ENCODE data around the gene THAP11. TPM values are rescaled to one million over a fixed set of nuclear protein-coding genes. Genes with fewer than 3 reads are reported as not detected.
"Not testable (repeated sequence)": the region's sequence is repeated elsewhere in the genome, so short reads cannot be mapped to it uniquely, and the experiment has no call there.

The THAP11 gene
- polyA plus RNA-seq, 3 donors = 17.6 to 84.2 (median 52.5) TPM

DNA sequence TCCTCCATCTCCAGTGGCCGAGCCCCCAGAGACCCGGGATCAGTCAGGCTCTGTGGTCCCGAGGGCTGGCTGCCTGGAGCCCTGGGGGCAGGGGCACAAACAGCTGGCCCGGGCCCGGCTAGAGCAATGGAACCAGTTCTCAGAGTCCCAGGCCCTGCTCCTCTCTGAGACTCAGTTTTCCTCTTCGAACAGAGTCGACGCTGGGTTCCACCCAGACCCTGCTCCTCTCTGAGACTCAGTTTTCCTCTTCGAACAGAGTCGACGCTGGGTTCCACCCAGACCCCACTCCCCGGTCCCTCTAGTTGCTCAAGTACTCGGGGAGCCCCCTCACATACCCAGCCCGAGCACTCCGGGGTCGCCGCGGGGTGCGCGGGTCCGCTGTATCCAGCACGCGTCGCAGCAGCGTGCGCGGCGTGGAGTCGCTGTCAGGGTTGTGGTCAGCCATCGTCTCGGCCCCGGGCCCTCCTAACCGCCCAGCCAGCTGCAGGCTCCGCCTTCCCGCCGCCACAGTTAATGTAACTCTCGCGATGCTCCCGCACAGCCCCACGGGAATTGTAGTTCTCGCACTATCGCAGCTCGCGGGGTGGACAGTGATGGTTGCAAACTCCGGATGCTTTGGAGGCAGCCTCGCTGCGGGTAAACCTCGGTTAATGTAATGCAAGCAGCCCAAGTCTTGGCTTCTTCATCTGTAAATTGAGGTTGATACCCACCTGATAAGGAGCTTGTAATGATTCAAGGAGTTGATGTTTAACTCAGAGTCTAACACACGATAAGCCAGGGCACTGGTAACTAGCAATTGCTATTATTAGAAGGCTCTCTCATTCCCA is 8.5 kb upstream of the THAP11 start:
- H3K27me3 Mint-ChIP-seq (ENCODE audit: low read depth in 3 of 3) = peaks cover 1 to 5% (median 2%) of the 10 kb centered on the region in 3 donors
- H3K9me3 Mint-ChIP-seq = no peaks in the 10 kb centered on the region
- H3K4me2 ChIP-seq (replicated peaks; ENCODE audit: extremely low read depth, low read length, poor library complexity, severe bottlenecking) = peak overlapping the region; percentile 93
- H3K79me2 ChIP-seq (ENCODE audit: insufficient read depth, low read length) = peaks cover 18% of the 10 kb centered on the region
- peak overlapping the region in 6 of 7 donors; percentile 60 to 79 (median 68) for H3K27ac Mint-ChIP-seq
- peak overlapping the region in 1 of 2 donors; percentile 70 for H3K27ac ChIP-seq (ENCODE audit: low read depth in 1 of 2, low read length in 2 of 2)
- intact Hi-C loops (cut with micrococcal nuclease) = loop anchor here in 1 of 2 donors (1.0 to 5.0 kb wide), 2 partner anchors 13 to 39 kb away; partner anchors contain the start of genes EDC4 and NUTF2
- peak overlapping the region; percentile 69 to 88 (median 74) for H3K4me3 ChIP-seq (replicated peaks in 1 of 3; ENCODE audit: low read depth in 2 of 3, low read length in 3 of 3)
- peaks cover 10% of the 10 kb centered on the region for H3K4me1 Mint-ChIP-seq
- peak overlapping the region; percentile 93 for H2AFZ ChIP-seq (ENCODE audit: insufficient read depth, low read depth, low read length, poor library complexity, severe bottlenecking)
- TF ChIP-seq, protein P1, sequence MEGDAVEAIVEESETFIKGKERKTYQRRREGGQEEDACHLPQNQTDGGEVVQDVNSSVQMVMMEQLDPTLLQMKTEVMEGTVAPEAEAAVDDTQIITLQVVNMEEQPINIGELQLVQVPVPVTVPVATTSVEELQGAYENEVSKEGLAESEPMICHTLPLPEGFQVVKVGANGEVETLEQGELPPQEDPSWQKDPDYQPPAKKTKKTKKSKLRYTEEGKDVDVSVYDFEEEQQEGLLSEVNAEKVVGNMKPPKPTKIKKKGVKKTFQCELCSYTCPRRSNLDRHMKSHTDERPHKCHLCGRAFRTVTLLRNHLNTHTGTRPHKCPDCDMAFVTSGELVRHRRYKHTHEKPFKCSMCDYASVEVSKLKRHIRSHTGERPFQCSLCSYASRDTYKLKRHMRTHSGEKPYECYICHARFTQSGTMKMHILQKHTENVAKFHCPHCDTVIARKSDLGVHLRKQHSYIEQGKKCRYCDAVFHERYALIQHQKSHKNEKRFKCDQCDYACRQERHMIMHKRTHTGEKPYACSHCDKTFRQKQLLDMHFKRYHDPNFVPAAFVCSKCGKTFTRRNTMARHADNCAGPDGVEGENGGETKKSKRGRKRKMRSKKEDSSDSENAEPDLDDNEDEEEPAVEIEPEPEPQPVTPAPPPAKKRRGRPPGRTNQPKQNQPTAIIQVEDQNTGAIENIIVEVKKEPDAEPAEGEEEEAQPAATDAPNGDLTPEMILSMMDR (IDR thresholded peaks at IDR 0.05) = no peak
- H3K4me1 ChIP-seq (ENCODE audit: control insufficient read depth in 1 of 2, insufficient read depth in 2 of 2, low read length in 2 of 2) = peaks cover 13 to 20% of the 10 kb centered on the region in 2 donors
- no peaks in the 10 kb centered on the region for H3K27me3 ChIP-seq (ENCODE audit: control insufficient read depth in 2 of 2, insufficient read depth in 2 of 2, low read length in 2 of 2)
- peaks cover 29 to 36% of the 10 kb centered on the region in 2 donors for H3K36me3 Mint-ChIP-seq
- H3K9ac ChIP-seq (ENCODE audit: insufficient read depth, low read length, poor library complexity, severe bottlenecking) = peak overlapping the region; percentile 81
- H4K20me1 ChIP-seq (ENCODE audit: insufficient read depth, low read length) = no peaks in the 10 kb centered on the region
- peak overlapping the region; percentile 82 to 87 for H3K4me3 Mint-ChIP-seq
- DNase-seq = peak; percentile 84 to 89 (median 86)
- H3K9me3 ChIP-seq (replicated peaks in 1 of 2; ENCODE audit: control insufficient read depth in 1 of 2, insufficient read depth in 1 of 2, low read length in 2 of 2) = no peaks in the 10 kb centered on the region
- H3K36me3 ChIP-seq (replicated peaks in 1 of 2; ENCODE audit: control insufficient read depth in 1 of 2, insufficient read depth in 2 of 2, low read length in 2 of 2) = peaks cover 33 to 35% of the 10 kb centered on the region in 2 donors
- under 1% methylated on average over 47 of the region's 49 CpGs for WGBS (ENCODE audit: insufficient coverage)

DNA sequence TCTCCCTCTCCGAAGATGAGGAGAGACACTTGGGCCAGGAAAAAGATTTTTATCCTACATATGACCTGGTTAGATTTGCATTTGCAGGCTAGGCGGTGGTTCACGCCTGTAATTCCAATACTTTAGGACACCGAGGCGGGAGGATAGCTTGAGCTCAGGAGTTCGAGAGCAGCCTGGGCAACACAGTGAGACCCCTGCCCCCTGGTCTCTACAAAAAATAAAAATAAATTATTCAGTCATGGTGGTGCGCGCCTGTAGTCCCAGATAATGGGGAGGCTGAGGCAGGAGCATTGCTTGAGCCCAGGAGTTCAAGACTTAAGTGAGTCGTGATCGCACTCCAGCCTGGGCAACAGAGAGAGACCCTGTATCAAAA is 7.9 kb upstream of the THAP11 start:
- Mint-ChIP-seq H3K36me3 (peaks cover 23 to 30% of the 10 kb centered on the region in 2 donors), H3K27ac (no peak overlapping the region), H3K4me1 (peaks cover 10% of the 10 kb centered on the region), H3K4me3 (no peak overlapping the region), H3K9me3 (no peaks in the 10 kb centered on the region), H3K27me3 (ENCODE audit: low read depth in 3 of 3) (peaks cover 1 to 5% (median 2%) of the 10 kb centered on the region in 3 donors)
- Histone ChIP-seq H3K9me3 (replicated peaks in 1 of 2; ENCODE audit: control insufficient read depth in 1 of 2, insufficient read depth in 1 of 2, low read length in 2 of 2) (no peaks in the 10 kb centered on the region), H3K27me3 (ENCODE audit: control insufficient read depth in 2 of 2, insufficient read depth in 2 of 2, low read length in 2 of 2) (no peaks in the 10 kb centered on the region), H3K4me2 (replicated peaks; ENCODE audit: extremely low read depth, low read length, poor library complexity, severe bottlenecking) (peak overlapping the region; percentile 93), H2AFZ (ENCODE audit: insufficient read depth, low read depth, low read length, poor library complexity, severe bottlenecking) (peak overlapping the region; percentile 93), H4K20me1 (ENCODE audit: insufficient read depth, low read length) (no peaks in the 10 kb centered on the region), H3K36me3 (replicated peaks in 1 of 2; ENCODE audit: control insufficient read depth in 1 of 2, insufficient read depth in 2 of 2, low read length in 2 of 2) (peaks cover 27 to 29% of the 10 kb centered on the region in 2 donors), H3K4me1 (ENCODE audit: control insufficient read depth in 1 of 2, insufficient read depth in 2 of 2, low read length in 2 of 2) (peaks cover 13 to 20% of the 10 kb centered on the region in 2 donors), H3K4me3 (replicated peaks in 1 of 3; ENCODE audit: low read depth in 2 of 3, low read length in 3 of 3) (peak overlapping the region in 1 of 3 experiments; percentile 88), H3K27ac (ENCODE audit: low read depth in 1 of 2, low read length in 2 of 2) (no peak overlapping the region), H3K9ac (ENCODE audit: insufficient read depth, low read length, poor library complexity, severe bottlenecking) (peak overlapping the region; percentile 81), H3K79me2 (ENCODE audit: insufficient read depth, low read length) (peaks cover 18% of the 10 kb centered on the region)
- WGBS (ENCODE audit: insufficient coverage) = 89% methylated on average over 3 of the region's 10 CpGs
- intact Hi-C loops (cut with micrococcal nuclease) = loop anchor here in 1 of 2 donors (5.0 kb wide), 1 partner anchor 38 kb away; the partner anchor contains the start of gene EDC4
- TF ChIP-seq, protein P1 (IDR thresholded peaks at IDR 0.05) = no peak
- no peak for DNase-seq

DNA sequence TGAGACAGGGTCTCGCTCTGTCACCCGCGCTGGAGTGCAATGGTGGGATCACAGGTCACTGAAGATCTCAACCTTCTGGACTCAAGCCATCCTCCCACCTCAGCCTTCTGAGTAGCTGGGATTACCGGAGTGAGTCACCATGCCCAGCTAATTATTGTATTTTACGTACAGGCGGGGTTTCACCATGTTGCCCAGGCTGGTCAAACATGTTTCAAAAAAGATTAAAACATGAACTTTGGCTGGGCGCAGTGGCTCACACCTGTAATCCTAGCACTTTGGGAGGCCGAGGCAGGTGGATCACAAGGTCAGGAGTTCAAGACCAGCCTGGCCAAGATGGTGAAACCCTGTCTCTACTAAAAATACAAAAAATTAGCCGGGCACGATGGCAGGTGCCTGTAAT is 4.9 kb upstream of the THAP11 start:
- H3K9ac ChIP-seq (ENCODE audit: insufficient read depth, low read length, poor library complexity, severe bottlenecking); H3K4me3 ChIP-seq (replicated peaks in 1 of 3; ENCODE audit: low read depth in 2 of 3, low read length in 3 of 3); H3K9me3 Mint-ChIP-seq; H3K9me3 ChIP-seq (replicated peaks in 1 of 2; ENCODE audit: control insufficient read depth in 1 of 2, insufficient read depth in 1 of 2, low read length in 2 of 2); H3K4me2 ChIP-seq (replicated peaks; ENCODE audit: extremely low read depth, low read length, poor library complexity, severe bottlenecking); DNase-seq; H3K36me3 ChIP-seq (replicated peaks in 1 of 2; ENCODE audit: control insufficient read depth in 1 of 2, insufficient read depth in 2 of 2, low read length in 2 of 2); H3K27ac ChIP-seq (ENCODE audit: low read depth in 1 of 2, low read length in 2 of 2); H3K27me3 ChIP-seq (ENCODE audit: control insufficient read depth in 2 of 2, insufficient read depth in 2 of 2, low read length in 2 of 2); H4K20me1 ChIP-seq (ENCODE audit: insufficient read depth, low read length); intact Hi-C loops (cut with micrococcal nuclease); H3K4me3 Mint-ChIP-seq; H3K27ac Mint-ChIP-seq; H3K36me3 Mint-ChIP-seq; H2AFZ ChIP-seq (ENCODE audit: insufficient read depth, low read depth, low read length, poor library complexity, severe bottlenecking); H3K27me3 Mint-ChIP-seq (ENCODE audit: low read depth in 3 of 3): not testable (repeated sequence)
- WGBS (ENCODE audit: insufficient coverage) = 100% methylated on average over 6 of the region's 10 CpGs
- peaks cover 15% of the 10 kb centered on the region for H3K79me2 ChIP-seq (ENCODE audit: insufficient read depth, low read length)
- H3K4me1 Mint-ChIP-seq = peaks cover 13% of the 10 kb centered on the region
- H3K4me1 ChIP-seq (ENCODE audit: control insufficient read depth in 1 of 2, insufficient read depth in 2 of 2, low read length in 2 of 2) = peaks cover 17 to 25% of the 10 kb centered on the region in 2 donors
